ENCODE results near the gene SCT. TPM values are rescaled to one million over a fixed set of nuclear protein-coding genes. Genes with fewer than 3 reads are reported as not detected.

The SCT gene
- total RNA-seq, 1 experiment from 2014 or later, result 2.3 TPM

- POLR2A ChIA-PET, result no interaction called here
- CTCF ChIA-PET, result interaction anchor here (0.6 to 1.6 kb wide), 4 partner anchors 10 to 91 kb away, joined by 3 to 5 read pairs (median 3); no protein-coding TSS in a partner anchor
- DNase-seq (ENCODE audit: low spot score) (peak; percentile 16), ATAC-seq (peak; percentile 32)
- Mint-ChIP-seq H3K4me3 (peak overlapping the region; percentile 55), H3K36me3 (no peaks in the 10 kb centered on the region), H3K4me1 (peaks cover 13% of the 10 kb centered on the region), H3K9me3 (no peaks in the 10 kb centered on the region), H3K27me3 (ENCODE audit: low read depth) (peaks cover 27% of the 10 kb centered on the region), H3K27ac (peak overlapping the region; percentile 34)
- TF ChIP-seq NFYB (CRISPR knock-in tag; conservative IDR thresholded peaks at IDR 0.05; ENCODE audit: low read depth) (no peak), IRF1 (CRISPR knock-in tag; IDR thresholded peaks at IDR 0.05) (no peak), ZNF425 (CRISPR knock-in tag; conservative IDR thresholded peaks at IDR 0.05) (no peak), ERG (CRISPR knock-in tag; IDR thresholded peaks at IDR 0.05) (no peak), AR (CRISPR knock-in tag; IDR thresholded peaks at IDR 0.05) (no peak), ZNF263 (CRISPR knock-in tag; IDR thresholded peaks at IDR 0.05; ENCODE audit: low read depth) (no peak), ZNF232 (CRISPR knock-in tag; IDR thresholded peaks at IDR 0.05) (no peak), MYBL2 (CRISPR knock-in tag; IDR thresholded peaks at IDR 0.05) (no peak), MLX (CRISPR knock-in tag; IDR thresholded peaks at IDR 0.05) (no peak), ZBTB21 (CRISPR knock-in tag; IDR thresholded peaks at IDR 0.05; ENCODE audit: borderline replicate concordance) (no peak), MXD4 (CRISPR knock-in tag; IDR thresholded peaks at IDR 0.05; ENCODE audit: borderline replicate concordance) (no peak), OVOL2 (CRISPR knock-in tag; IDR thresholded peaks at IDR 0.05; ENCODE audit: borderline replicate concordance) (no peak), CBFB (CRISPR knock-in tag; IDR thresholded peaks at IDR 0.05; ENCODE audit: low read depth) (no peak), NR2C2 (CRISPR knock-in tag; IDR thresholded peaks at IDR 0.05) (no peak), CREB1 (CRISPR knock-in tag; IDR thresholded peaks at IDR 0.05) (no peak), FOXK1 (CRISPR knock-in tag; IDR thresholded peaks at IDR 0.05) (no peak), RORB (CRISPR knock-in tag; IDR thresholded peaks at IDR 0.05) (no peak)
- TF ChIP-seq, protein P1, sequence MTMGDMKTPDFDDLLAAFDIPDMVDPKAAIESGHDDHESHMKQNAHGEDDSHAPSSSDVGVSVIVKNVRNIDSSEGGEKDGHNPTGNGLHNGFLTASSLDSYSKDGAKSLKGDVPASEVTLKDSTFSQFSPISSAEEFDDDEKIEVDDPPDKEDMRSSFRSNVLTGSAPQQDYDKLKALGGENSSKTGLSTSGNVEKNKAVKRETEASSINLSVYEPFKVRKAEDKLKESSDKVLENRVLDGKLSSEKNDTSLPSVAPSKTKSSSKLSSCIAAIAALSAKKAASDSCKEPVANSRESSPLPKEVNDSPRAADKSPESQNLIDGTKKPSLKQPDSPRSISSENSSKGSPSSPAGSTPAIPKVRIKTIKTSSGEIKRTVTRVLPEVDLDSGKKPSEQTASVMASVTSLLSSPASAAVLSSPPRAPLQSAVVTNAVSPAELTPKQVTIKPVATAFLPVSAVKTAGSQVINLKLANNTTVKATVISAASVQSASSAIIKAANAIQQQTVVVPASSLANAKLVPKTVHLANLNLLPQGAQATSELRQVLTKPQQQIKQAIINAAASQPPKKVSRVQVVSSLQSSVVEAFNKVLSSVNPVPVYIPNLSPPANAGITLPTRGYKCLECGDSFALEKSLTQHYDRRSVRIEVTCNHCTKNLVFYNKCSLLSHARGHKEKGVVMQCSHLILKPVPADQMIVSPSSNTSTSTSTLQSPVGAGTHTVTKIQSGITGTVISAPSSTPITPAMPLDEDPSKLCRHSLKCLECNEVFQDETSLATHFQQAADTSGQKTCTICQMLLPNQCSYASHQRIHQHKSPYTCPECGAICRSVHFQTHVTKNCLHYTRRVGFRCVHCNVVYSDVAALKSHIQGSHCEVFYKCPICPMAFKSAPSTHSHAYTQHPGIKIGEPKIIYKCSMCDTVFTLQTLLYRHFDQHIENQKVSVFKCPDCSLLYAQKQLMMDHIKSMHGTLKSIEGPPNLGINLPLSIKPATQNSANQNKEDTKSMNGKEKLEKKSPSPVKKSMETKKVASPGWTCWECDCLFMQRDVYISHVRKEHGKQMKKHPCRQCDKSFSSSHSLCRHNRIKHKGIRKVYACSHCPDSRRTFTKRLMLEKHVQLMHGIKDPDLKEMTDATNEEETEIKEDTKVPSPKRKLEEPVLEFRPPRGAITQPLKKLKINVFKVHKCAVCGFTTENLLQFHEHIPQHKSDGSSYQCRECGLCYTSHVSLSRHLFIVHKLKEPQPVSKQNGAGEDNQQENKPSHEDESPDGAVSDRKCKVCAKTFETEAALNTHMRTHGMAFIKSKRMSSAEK (CRISPR knock-in tag; IDR thresholded peaks at IDR 0.05; ENCODE audit: borderline replicate concordance), result no peak
These were observed 2.2 kb upstream of the SCT start for GRCh38 chr11:629237-629583.

Measured in WTC11 (cell line).